Glutamatergic neuron (in vitro differentiated cells): Measurements from ENCODE around the gene EIF4EBP3. TPM values are rescaled to one million over a fixed set of nuclear protein-coding genes. Genes with fewer than 3 reads are reported as not detected.
A peak's percentile ranks its signal among the peaks of the same experiment; 100 is the strongest.

Experiments
- DNase-seq: peaks from one replicate; pipeline ENCODE4 v3.0.0; 2022
- H3K27ac Mint-ChIP-seq: one replicate; pipeline ENCODE4 v1.8.0; 2020; ENCODE audit warnings: mild to moderate bottlenecking, mixed read lengths, inconsistent platforms; ENCODE audit not compliant: unreplicated experiment
- H3K27me3 Mint-ChIP-seq: one replicate; pipeline ENCODE4 v1.8.0; 2020; ENCODE audit warnings: mild to moderate bottlenecking, moderate library complexity, mixed read lengths, inconsistent platforms; ENCODE audit not compliant: unreplicated experiment
- H3K36me3 Mint-ChIP-seq: one replicate; pipeline ENCODE4 v1.8.0; 2020; ENCODE audit warnings: mild to moderate bottlenecking, mixed read lengths, inconsistent platforms; ENCODE audit not compliant: unreplicated experiment
- H3K4me1 Mint-ChIP-seq: one replicate; pipeline ENCODE4 v1.8.0; 2020; ENCODE audit warnings: mild to moderate bottlenecking, low read depth, mixed read lengths, inconsistent platforms; ENCODE audit not compliant: unreplicated experiment
- H3K4me3 Mint-ChIP-seq: one replicate; pipeline ENCODE4 v1.8.0; 2020; ENCODE audit warnings: mild to moderate bottlenecking, mixed read lengths, inconsistent platforms; ENCODE audit not compliant: unreplicated experiment
- H3K9me3 Mint-ChIP-seq: one replicate; pipeline ENCODE4 v1.8.0; 2020; ENCODE audit warnings: mild to moderate bottlenecking, moderate library complexity, mixed read lengths, inconsistent platforms; ENCODE audit not compliant: unreplicated experiment
- microRNA-seq: library from miRNA; unstranded; fragments of <30 nt; microRNA quantifications from one replicate; pipeline ENCODE4, GENCODE V29; 2020; ENCODE audit not compliant: unreplicated experiment
- total RNA-seq: library from RNA; stranded (reverse); fragmentation: NEBNext Ultra II Directional; extraction: Animal tissue kit (Norgen Biotek cat#: 25700); gene quantifications from one replicate; pipeline ENCODE4 v1.2.1, GENCODE V29; 2021; ENCODE audit not compliant: unreplicated experiment
- TF ChIP-seq, protein P1 (sequence below): fragments of 200-600 bp; sonication (generic); IDR thresholded peaks from one replicate; pipeline ENCODE4 v1.5.0; 2021; ENCODE audit not compliant: partially characterized antibody, unreplicated experiment

EIF4EBP3 gene
- total RNA-seq, 1 donor from 2014 or later = 7.0 TPM

DNA sequence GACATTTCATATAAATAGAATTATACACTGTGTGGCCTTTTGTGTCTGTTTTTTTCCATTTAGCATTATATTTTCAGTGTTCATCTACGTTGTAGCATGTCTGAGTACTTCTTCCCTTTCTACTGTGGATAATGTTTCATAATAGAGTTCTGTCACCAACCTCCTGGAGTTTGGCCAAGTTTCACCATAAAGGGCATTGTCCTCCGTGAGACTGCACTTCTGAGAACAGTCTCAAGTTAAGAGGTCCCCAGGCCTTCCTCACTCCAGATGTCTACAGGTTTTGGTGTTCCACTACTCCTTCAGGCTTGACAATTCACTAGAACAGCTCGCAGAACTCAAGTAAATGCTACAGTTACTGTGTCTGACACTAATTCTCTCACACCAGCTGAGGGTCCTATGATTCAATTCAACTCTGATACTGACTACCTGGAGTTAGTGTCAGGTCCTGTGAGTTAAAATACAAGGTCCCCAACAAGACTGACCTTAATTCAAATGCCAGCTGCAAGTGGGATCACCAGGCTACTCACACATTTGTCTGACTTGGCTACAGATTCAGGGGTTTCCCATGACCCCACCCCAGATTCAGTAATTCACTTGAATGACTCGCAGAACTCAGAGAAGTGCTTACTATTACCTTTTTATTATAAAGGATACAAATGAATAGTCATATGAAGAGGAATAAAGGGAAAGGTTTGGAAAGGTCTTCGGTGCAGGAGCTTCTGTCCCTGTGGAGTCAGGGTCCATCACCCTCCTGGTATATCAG, 48.3 kb downstream of the EIF4EBP3 start:
- Mint-ChIP-seq H3K27ac (no peak overlapping the region), H3K4me3 (no peak overlapping the region), H3K4me1 (no peaks in the 10 kb centered on the region), H3K36me3 (no peaks in the 10 kb centered on the region), H3K27me3 (no peaks in the 10 kb centered on the region), H3K9me3 (no peaks in the 10 kb centered on the region)
- TF ChIP-seq, protein P1, sequence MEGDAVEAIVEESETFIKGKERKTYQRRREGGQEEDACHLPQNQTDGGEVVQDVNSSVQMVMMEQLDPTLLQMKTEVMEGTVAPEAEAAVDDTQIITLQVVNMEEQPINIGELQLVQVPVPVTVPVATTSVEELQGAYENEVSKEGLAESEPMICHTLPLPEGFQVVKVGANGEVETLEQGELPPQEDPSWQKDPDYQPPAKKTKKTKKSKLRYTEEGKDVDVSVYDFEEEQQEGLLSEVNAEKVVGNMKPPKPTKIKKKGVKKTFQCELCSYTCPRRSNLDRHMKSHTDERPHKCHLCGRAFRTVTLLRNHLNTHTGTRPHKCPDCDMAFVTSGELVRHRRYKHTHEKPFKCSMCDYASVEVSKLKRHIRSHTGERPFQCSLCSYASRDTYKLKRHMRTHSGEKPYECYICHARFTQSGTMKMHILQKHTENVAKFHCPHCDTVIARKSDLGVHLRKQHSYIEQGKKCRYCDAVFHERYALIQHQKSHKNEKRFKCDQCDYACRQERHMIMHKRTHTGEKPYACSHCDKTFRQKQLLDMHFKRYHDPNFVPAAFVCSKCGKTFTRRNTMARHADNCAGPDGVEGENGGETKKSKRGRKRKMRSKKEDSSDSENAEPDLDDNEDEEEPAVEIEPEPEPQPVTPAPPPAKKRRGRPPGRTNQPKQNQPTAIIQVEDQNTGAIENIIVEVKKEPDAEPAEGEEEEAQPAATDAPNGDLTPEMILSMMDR = no peak
- DNase-seq = no peak

DNA sequence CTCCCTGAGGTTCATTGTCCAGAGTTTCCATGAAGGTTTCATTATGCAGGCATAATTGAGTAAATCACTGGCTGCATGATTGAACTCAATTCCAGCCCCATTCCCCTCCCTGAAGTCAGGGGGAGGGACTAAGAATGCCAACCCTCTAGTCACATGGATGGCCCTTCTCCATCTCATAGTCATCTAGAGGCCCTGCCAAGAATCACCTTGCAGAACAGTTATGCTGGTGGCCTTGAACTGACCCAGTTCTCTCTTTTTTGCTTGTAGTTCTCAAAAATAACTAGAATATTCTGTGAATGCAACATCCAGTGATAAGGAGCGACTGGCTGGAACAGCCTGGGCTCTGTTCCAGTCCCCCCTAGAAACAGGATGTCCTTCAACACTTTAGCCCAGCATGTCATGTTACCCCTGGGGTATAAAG, 48.9 kb downstream of the EIF4EBP3 start:
- Mint-ChIP-seq H3K4me1 (no peaks in the 10 kb centered on the region), H3K27ac (no peak overlapping the region), H3K27me3 (no peaks in the 10 kb centered on the region), H3K9me3 (no peaks in the 10 kb centered on the region), H3K36me3 (no peaks in the 10 kb centered on the region), H3K4me3 (no peak overlapping the region)
- DNase-seq = no peak
- TF ChIP-seq, protein P1 = no peak

DNA sequence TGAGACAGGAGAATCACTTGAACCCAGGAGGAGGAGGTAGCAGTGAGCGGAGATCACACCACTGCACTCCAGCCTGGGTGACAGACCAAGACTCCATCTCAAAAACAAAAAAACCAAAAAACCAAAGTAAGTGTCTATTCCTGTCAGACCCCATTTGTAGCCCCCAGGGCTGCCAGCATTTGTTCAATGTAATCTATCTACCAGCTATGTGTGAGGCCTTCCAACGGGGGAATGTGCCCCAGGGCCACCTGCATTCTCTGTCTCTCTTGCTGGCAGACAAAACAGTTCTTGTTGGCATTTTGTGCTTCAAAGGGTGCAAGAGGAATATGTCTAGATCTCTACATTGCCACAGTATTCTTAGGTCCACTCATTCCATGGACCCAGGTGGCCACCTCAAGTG, 51.4 kb downstream of the EIF4EBP3 start:
- H3K27me3 Mint-ChIP-seq = peaks cover 2% of the 10 kb centered on the region
- H3K9me3 Mint-ChIP-seq = no peaks in the 10 kb centered on the region
- DNase-seq = no peak
- H3K27ac Mint-ChIP-seq = no peak overlapping the region
- TF ChIP-seq, protein P1 = no peak
- no peak overlapping the region for H3K4me3 Mint-ChIP-seq
- no peaks in the 10 kb centered on the region for H3K4me1 Mint-ChIP-seq
- H3K36me3 Mint-ChIP-seq = no peaks in the 10 kb centered on the region

Small RNAs within 50 kb of the gene (microRNA-seq; reads per million reads assigned to microRNA genes)
- 2.3 reads per million, percentile 16 among the genes with 10 or more reads in this experiment for gene MIR6831

Other genes with a start within 250 kb of the EIF4EBP3 start
- gene PFDN1, start 244.6 kb upstream of the EIF4EBP3 start, total RNA-seq = 67.7 TPM
- gene HBEGF, start 201.1 kb upstream of the EIF4EBP3 start, total RNA-seq = 2.5 TPM
- not detected for gene SLC4A9, start 187.5 kb upstream of the EIF4EBP3 start, total RNA-seq
- gene ANKHD1, start 145.8 kb upstream of the EIF4EBP3 start, total RNA-seq = 105 TPM
- gene SRA1, start 9.8 kb downstream of the EIF4EBP3 start, total RNA-seq = 45.0 TPM
- gene APBB3, start 16.9 kb downstream of the EIF4EBP3 start, total RNA-seq = 103 TPM
- gene SLC35A4, start 17.2 kb downstream of the EIF4EBP3 start, total RNA-seq = 50.7 TPM
- 0.64 TPM for gene CD14, start 85.5 kb downstream of the EIF4EBP3 start, total RNA-seq
- gene TMCO6, start 91.8 kb downstream of the EIF4EBP3 start, total RNA-seq = 12.5 TPM
- gene NDUFA2, start 100.0 kb downstream of the EIF4EBP3 start, total RNA-seq = 59.6 TPM
- 87.9 TPM for gene IK, start 100.2 kb downstream of the EIF4EBP3 start, total RNA-seq
- gene WDR55, start 117.2 kb downstream of the EIF4EBP3 start, total RNA-seq = 31.5 TPM
- 5.4 TPM for gene DND1, start 125.9 kb downstream of the EIF4EBP3 start, total RNA-seq
- 162 TPM for gene HARS1, start 143.7 kb downstream of the EIF4EBP3 start, total RNA-seq
- 56.7 TPM for gene HARS2, start 143.8 kb downstream of the EIF4EBP3 start, total RNA-seq
- 71.3 TPM for gene ZMAT2, start 152.8 kb downstream of the EIF4EBP3 start, total RNA-seq
- gene PCDHA1, start 238.5 kb downstream of the EIF4EBP3 start, total RNA-seq = 0.69 TPM
- gene PCDHA2, start 247.2 kb downstream of the EIF4EBP3 start, total RNA-seq = 20.9 TPM